GM12878 (cell line): ENCODE results near the gene APCDD1. TPM values are rescaled to one million over a fixed set of nuclear protein-coding genes. Genes with fewer than 3 reads are reported as not detected.

Source experiments
- ATAC-seq: fragments of 200-7000 bp; cut with Tn5 transposase; 3 replicates; pipeline ENCODE4 v1.9.1; 2020; ENCODE audit warnings: mild to moderate bottlenecking, moderate library complexity
- BruUV-seq: library from RNA; stranded (reverse); fragments of 400-500 nt; replicated peaks from 2 replicates; lab custom pipeline; 2021; lab: Mats Ljungman, UMichigan
- CTCF ChIA-PET: fragments of 300-600 bp; sonication (Branson Sonifier 250); formaldehyde crosslinking; extraction: SDS; loops from one replicate; lab custom pipeline; 2021; ENCODE audit warnings: inconsistent platforms; lab: Yijun Ruan, JAX
- POLR2A ChIA-PET: fragments of 350-600 bp; formaldehyde crosslinking; extraction: SDS; loops from one replicate; lab custom pipeline; 2021; ENCODE audit warnings: inconsistent platforms; lab: Charles Lee
- RAD21 ChIA-PET: fragments of 300-600 bp; sonication (Branson Sonifier 250); formaldehyde crosslinking; loops from one replicate; lab custom pipeline; 2023; ENCODE audit warnings: antibody characterized with exemption; ENCODE audit not compliant: unreplicated experiment; lab: Charles Lee
- SMC1A ChIA-PET: fragments of 300-600 bp; sonication (Branson Sonifier 250); formaldehyde crosslinking; loops from one replicate; lab custom pipeline; 2023; ENCODE audit not compliant: unreplicated experiment, uncharacterized antibody; lab: Charles Lee
- DNase-seq: peaks from one replicate; pipeline ENCODE4 v3.0.0-alpha.2; 2011; ENCODE audit warnings: low read depth, low spot score
- FAIRE-seq: peaks from 3 replicates; lab custom pipeline; 2011; peaks lifted over from hg19 to GRCh38; lab: Jason Lieb, UNC
- H2AFZ ChIP-seq: 2 replicates; pipeline ENCODE4 v1.6.0; 2011; ENCODE audit warnings: low read depth, low read length, control low read depth; ENCODE audit not compliant: control insufficient read depth
- H3K27ac ChIP-seq: 2 replicates; pipeline ENCODE4 v1.5.1; 2011; ENCODE audit warnings: control low read depth; ENCODE audit not compliant: control insufficient read depth, insufficient read depth
- H3K27me3 ChIP-seq, 2 experiments: replicated peaks in 1 of 2; 2 replicates each; pipeline versions ENCODE4 v1.6.0 to v1.6.1; 2011; ENCODE audit warnings: low read length in 1 of 2; ENCODE audit not compliant: control insufficient read depth in 2 of 2, insufficient read depth in 2 of 2
- H3K36me3 ChIP-seq, 2 experiments: 2 replicates each; pipeline ENCODE4 v1.5.1; 2011; ENCODE audit warnings: low read length in 1 of 2; ENCODE audit not compliant: control insufficient read depth in 2 of 2, insufficient read depth in 2 of 2
- H3K4me1 ChIP-seq: 2 replicates; pipeline ENCODE4 v1.6.1; 2011; ENCODE audit warnings: mild to moderate bottlenecking, low read length, moderate library complexity, mixed read lengths; ENCODE audit not compliant: control insufficient read depth, insufficient read depth
- H3K4me2 ChIP-seq: 2 replicates; pipeline ENCODE4 v1.6.0; 2011; ENCODE audit warnings: control low read depth; ENCODE audit not compliant: control insufficient read depth, insufficient read depth
- H3K4me3 ChIP-seq: fragments of 200-600 bp; sonication (generic); 2 replicates; pipeline ENCODE4 v1.5.1; 2016
- H3K79me2 ChIP-seq: 2 replicates; pipeline ENCODE4 v1.6.0; 2011; ENCODE audit warnings: low read length; ENCODE audit not compliant: control insufficient read depth, insufficient read depth
- H3K9ac ChIP-seq: 2 replicates; pipeline ENCODE4 v1.8.0; 2011; ENCODE audit warnings: low read length, control low read depth, mixed read lengths; ENCODE audit not compliant: control insufficient read depth, insufficient read depth
- H3K9me3 ChIP-seq: replicated peaks from 3 replicates; pipeline ENCODE4 v1.5.1; 2011; ENCODE audit warnings: mild to moderate bottlenecking, low read length; ENCODE audit not compliant: control insufficient read depth, insufficient read depth
- H4K20me1 ChIP-seq: 2 replicates; pipeline ENCODE4 v1.6.0; 2011; ENCODE audit not compliant: control insufficient read depth, insufficient read depth
- HDAC2 ChIP-seq: fragments of 200-600 bp; sonication (generic); IDR thresholded peaks from 2 replicates; pipeline ENCODE4 v1.6.1; 2017
- RAD21 ChIP-seq: IDR thresholded peaks from 2 replicates; pipeline ENCODE4 v1.6.1; 2011; ENCODE audit warnings: mild to moderate bottlenecking, low read depth, low read length, moderate library complexity; ENCODE audit not compliant: insufficient read depth
- SP1 ChIP-seq: IDR thresholded peaks from one replicate; pipeline ENCODE4 v1.6.1; 2011; ENCODE audit warnings: low read depth, low read length
- SPI1 ChIP-seq: IDR thresholded peaks from 2 replicates; pipeline ENCODE4 v1.6.1; 2011; ENCODE audit warnings: low read depth, mild to moderate bottlenecking, low read length, moderate library complexity, borderline replicate concordance; ENCODE audit not compliant: insufficient read depth
- TAF1 ChIP-seq: IDR thresholded peaks from 2 replicates; pipeline ENCODE4 v1.6.1; 2011; ENCODE audit warnings: mild to moderate bottlenecking, low read depth, low read length, borderline replicate concordance
- TCF12 ChIP-seq: IDR thresholded peaks from 2 replicates; pipeline ENCODE4 v1.6.1; 2011; ENCODE audit warnings: low read depth, mild to moderate bottlenecking, low read length
- WGBS: methylation state at CpG from one replicate; pipeline ENCODE4 v1.1.6; 2016; ENCODE audit warnings: low lambda C conversion rate; ENCODE audit not compliant: insufficient replicate concordance, insufficient coverage; ENCODE audit errors: missing lambda C conversion rate; 5-methylcytosine and 5-hydroxymethylcytosine counted together
- in situ Hi-C: fragments of 300-500 bp; cut with MboI; formaldehyde crosslinking; loops from 9 replicates; pipeline ENCODE4 v1.14.3; 2018; ENCODE audit warnings: mixed read lengths
- intact Hi-C: fragments of 100-400 bp; cut with micrococcal nuclease; formaldehyde crosslinking; loops from one replicate; pipeline ENCODE4 v1.14.2; 2022; ENCODE audit not compliant: unreplicated experiment
- polyA plus RNA-seq, 11 experiments: library from polyadenylated mRNA; depleted of rRNA in 4 of 11; unstranded in 6 of 11; stranded (reverse) in 5 of 11; fragments of >200 nt; fragmentation: Nextera tagmentation in 4 of 11; fragmentation: Illumina TruSeq in 1 of 11; extraction: Ambion mirVana in 4 of 11; extraction: Trizol in 1 of 11; gene quantifications; 1 replicate in 1 of 11; 2 replicates in 10 of 11; pipeline versions ENCODE4 v1.2.1 to v1.2.3, GENCODE V29; 2011 to 2016; ENCODE audit warnings: inconsistent platforms in 2 of 11, missing spikeins in 2 of 11, low read depth in 1 of 11
- total RNA-seq, 4 experiments: library from RNA; depleted of rRNA in 3 of 4; stranded (reverse); fragments of >200 nt in 3 of 4; fragmentation: Illumina TruSeq in 1 of 4; extraction: Trizol in 1 of 4; gene quantifications; 2 replicates each; pipeline versions ENCODE4 v1.2.1 to v1.2.3, GENCODE V29; 2013 to 2021
- TF ChIP-seq, protein P1 (sequence below): fragments of 150-350 bp; IDR thresholded peaks from 2 replicates; pipeline ENCODE4 v1.6.1; 2016; ENCODE audit warnings: low read depth, low read length
- TF ChIP-seq, protein P2 (sequence below): IDR thresholded peaks from 2 replicates; pipeline ENCODE4 v1.6.1; 2012; ENCODE audit warnings: low read depth, low read length, improper control_type of control experiment
- TF ChIP-seq, protein P3 (sequence below): IDR thresholded peaks from 2 replicates; pipeline ENCODE4 v1.6.1; 2012; ENCODE audit warnings: low read depth, low read length, improper control_type of control experiment
- TF ChIP-seq, protein P4 (sequence below): fragments of 450-650 bp; IDR thresholded peaks from 2 replicates; pipeline ENCODE4 v1.6.1; 2017; ENCODE audit warnings: mild to moderate bottlenecking, low read depth, inconsistent platforms; ENCODE audit not compliant: poor library complexity, severe bottlenecking

The APCDD1 gene
- total and polyA plus RNA-seq, 10 of the 15 experiments (the other 5 are each of a cell fraction or from before 2014, with no cell fraction given), result not detected

DNA sequence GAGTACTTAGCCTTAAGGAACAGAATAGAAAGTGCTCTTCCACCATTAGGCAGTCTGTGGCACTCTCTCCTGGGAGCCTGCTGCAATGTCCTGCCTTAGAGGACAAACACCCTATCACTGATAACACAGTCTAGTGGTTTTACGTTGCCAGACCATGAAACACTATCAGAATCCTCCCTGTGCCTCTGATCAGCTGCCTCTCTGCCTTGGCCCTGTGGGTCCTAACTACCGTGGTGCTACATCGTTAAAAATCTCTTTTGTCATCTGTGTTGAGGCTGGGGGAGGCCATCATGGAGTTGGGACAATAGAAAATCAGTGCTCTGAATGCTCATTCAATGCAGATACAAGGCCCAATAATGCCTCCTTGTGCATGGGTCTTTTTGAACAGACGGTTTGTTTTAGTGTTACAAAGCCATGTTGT is 11.9 kb upstream of the APCDD1 start (continued):
- TF ChIP-seq, protein P1, sequence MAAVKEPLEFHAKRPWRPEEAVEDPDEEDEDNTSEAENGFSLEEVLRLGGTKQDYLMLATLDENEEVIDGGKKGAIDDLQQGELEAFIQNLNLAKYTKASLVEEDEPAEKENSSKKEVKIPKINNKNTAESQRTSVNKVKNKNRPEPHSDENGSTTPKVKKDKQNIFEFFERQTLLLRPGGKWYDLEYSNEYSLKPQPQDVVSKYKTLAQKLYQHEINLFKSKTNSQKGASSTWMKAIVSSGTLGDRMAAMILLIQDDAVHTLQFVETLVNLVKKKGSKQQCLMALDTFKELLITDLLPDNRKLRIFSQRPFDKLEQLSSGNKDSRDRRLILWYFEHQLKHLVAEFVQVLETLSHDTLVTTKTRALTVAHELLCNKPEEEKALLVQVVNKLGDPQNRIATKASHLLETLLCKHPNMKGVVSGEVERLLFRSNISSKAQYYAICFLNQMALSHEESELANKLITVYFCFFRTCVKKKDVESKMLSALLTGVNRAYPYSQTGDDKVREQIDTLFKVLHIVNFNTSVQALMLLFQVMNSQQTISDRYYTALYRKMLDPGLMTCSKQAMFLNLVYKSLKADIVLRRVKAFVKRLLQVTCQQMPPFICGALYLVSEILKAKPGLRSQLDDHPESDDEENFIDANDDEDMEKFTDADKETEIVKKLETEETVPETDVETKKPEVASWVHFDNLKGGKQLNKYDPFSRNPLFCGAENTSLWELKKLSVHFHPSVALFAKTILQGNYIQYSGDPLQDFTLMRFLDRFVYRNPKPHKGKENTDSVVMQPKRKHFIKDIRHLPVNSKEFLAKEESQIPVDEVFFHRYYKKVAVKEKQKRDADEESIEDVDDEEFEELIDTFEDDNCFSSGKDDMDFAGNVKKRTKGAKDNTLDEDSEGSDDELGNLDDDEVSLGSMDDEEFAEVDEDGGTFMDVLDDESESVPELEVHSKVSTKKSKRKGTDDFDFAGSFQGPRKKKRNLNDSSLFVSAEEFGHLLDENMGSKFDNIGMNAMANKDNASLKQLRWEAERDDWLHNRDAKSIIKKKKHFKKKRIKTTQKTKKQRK, result no peak
- peak; percentile 33; the same call in 1 of the 2 replicates for TF ChIP-seq RAD21

DNA sequence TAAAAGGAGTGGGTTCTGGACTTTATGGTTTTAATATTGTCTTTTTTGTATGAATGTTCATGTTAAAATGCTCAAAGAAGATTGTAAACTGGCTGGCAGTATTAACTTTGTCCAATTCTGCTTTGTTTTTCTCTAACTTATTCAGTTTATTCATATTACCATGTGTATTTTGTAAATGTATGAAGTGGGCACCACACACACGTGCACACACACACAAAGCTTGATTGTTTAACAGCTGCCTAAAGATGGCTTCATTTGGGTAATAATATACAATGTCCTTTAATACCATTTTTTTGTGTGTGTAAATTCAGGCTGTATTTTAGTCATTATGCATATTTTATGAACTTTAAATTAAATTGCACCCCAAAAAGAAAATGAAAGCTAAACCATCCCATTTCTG is 11.4 kb upstream of the APCDD1 start:
- intact Hi-C loops, result no loop called here
- SMC1A ChIA-PET, result interaction anchor here (1.1 kb wide), 1 partner anchor 37 kb away, joined by 3 read pairs; no protein-coding TSS in a partner anchor
- RAD21 ChIA-PET, result no interaction called here

More for the DNA sequence above, 11.4 kb upstream of the APCDD1 start:
- in situ Hi-C loops, result no loop called here
- no peak for FAIRE-seq
- H2AFZ ChIP-seq, result no peak overlapping the region
- ChIA-PET CTCF (no interaction called here), POLR2A (no interaction called here)
- BruUV-seq, result no TSS peak
- no peak overlapping the region for H3K9ac ChIP-seq
- H3K9me3 ChIP-seq, result no peaks in the 10 kb centered on the region
- peaks cover 2 to 4% of the 10 kb centered on the region in 2 experiments; a peak in 2 of 4 replicates for H3K27me3 ChIP-seq
- no peaks in the 10 kb centered on the region for H4K20me1 ChIP-seq
- 24% methylated on average over 1 of the region's 1 CpG for WGBS
- TF ChIP-seq TCF12 (no peak), SP1 (no peak), HDAC2 (no peak), SPI1 (no peak), TAF1 (no peak)
- TF ChIP-seq, protein P2, sequence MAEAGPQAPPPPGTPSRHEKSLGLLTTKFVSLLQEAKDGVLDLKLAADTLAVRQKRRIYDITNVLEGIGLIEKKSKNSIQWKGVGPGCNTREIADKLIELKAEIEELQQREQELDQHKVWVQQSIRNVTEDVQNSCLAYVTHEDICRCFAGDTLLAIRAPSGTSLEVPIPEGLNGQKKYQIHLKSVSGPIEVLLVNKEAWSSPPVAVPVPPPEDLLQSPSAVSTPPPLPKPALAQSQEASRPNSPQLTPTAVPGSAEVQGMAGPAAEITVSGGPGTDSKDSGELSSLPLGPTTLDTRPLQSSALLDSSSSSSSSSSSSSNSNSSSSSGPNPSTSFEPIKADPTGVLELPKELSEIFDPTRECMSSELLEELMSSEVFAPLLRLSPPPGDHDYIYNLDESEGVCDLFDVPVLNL, result no peak
- TF ChIP-seq, protein P3, sequence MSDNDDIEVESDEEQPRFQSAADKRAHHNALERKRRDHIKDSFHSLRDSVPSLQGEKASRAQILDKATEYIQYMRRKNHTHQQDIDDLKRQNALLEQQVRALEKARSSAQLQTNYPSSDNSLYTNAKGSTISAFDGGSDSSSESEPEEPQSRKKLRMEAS, result no peak
- TF ChIP-seq, protein P4, sequence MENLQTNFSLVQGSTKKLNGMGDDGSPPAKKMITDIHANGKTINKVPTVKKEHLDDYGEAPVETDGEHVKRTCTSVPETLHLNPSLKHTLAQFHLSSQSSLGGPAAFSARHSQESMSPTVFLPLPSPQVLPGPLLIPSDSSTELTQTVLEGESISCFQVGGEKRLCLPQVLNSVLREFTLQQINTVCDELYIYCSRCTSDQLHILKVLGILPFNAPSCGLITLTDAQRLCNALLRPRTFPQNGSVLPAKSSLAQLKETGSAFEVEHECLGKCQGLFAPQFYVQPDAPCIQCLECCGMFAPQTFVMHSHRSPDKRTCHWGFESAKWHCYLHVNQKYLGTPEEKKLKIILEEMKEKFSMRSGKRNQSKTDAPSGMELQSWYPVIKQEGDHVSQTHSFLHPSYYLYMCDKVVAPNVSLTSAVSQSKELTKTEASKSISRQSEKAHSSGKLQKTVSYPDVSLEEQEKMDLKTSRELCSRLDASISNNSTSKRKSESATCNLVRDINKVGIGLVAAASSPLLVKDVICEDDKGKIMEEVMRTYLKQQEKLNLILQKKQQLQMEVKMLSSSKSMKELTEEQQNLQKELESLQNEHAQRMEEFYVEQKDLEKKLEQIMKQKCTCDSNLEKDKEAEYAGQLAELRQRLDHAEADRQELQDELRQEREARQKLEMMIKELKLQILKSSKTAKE, result no peak
- no peaks in the 10 kb centered on the region for H3K79me2 ChIP-seq
- no peak for DNase-seq
- no peak for ATAC-seq
- no peak overlapping the region for H3K4me2 ChIP-seq
- H3K4me3 ChIP-seq, result no peak overlapping the region
- no peaks in the 10 kb centered on the region for H3K36me3 ChIP-seq
- no peak overlapping the region for H3K27ac ChIP-seq
- no peaks in the 10 kb centered on the region for H3K4me1 ChIP-seq
